Stimulated activated CD4-positive, alpha-beta T cell treated with anti-CD3 and anti-CD28 coated beads, Interleukin-15, amount 100 ng/mL, for 1 hour (primary cell): ENCODE results near the gene RASSF5.
"Not testable (repeated sequence)": the region's sequence is repeated elsewhere in the genome, so short reads cannot be mapped to it uniquely, and the experiment has no call there.

ENCODE experiments used
- DNase-seq, 2 donors: peaks; one replicate each; pipeline ENCODE4 v3.0.0-alpha.2; 2020; ENCODE audit warnings: low read depth in 1 of 2, low spot score in 1 of 2

Gene RASSF5

DNA sequence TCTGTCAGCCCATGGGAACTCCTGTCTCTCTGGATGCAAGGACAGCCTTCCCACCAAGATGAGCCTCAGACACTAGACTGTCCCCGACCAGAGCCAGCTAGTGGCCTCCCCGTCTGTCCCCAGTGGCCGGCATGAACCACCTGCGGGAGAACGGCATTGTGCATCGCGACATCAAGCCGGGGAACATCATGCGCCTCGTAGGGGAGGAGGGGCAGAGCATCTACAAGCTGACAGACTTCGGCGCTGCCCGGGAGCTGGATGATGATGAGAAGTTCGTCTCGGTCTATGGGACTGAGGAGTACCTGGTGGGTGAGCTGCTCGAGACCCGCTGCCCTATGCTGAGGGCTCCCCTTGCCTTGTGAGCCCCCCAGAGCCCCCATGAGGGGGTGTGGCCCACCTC lies 31.3 kb upstream of the RASSF5 start:
- no peak for DNase-seq

DNA sequence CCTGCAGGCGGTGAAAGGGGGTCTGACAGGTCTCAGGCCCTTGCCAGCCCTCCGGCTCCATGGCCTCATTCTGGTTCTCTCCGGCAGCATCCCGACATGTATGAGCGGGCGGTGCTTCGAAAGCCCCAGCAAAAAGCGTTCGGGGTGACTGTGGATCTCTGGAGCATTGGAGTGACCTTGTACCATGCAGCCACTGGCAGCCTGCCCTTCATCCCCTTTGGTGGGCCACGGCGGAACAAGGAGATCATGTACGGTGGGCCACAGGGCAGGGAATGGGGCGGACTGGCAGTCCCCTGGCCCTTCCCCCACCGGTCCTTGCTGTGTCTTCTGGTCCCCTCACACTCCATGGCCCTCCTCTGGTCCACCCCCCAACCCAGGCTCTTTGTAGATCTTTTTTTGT lies 30.7 kb upstream of the RASSF5 start:
- DNase-seq: no peak

DNA sequence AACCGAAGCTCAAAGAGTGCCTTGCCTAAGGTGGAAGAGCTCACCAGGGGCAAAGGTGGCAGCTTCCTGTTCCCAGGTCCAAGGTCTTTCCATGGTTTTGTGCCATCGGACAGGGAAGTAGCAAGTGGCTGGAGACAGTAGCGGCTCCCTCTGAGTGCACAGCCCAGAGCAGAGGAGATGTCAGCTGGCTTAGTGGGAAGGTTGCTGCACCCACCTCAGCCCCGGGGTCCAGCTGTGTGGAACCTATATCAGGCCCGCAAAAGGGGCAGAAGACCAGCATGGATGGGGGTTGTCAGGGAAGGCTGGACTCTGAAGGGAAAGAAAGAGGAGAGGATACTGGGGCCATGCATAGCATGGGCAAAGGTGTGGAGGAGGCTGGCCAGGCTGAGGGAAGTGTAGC lies 30.2 kb upstream of the RASSF5 start:
- no peak for DNase-seq

DNA sequence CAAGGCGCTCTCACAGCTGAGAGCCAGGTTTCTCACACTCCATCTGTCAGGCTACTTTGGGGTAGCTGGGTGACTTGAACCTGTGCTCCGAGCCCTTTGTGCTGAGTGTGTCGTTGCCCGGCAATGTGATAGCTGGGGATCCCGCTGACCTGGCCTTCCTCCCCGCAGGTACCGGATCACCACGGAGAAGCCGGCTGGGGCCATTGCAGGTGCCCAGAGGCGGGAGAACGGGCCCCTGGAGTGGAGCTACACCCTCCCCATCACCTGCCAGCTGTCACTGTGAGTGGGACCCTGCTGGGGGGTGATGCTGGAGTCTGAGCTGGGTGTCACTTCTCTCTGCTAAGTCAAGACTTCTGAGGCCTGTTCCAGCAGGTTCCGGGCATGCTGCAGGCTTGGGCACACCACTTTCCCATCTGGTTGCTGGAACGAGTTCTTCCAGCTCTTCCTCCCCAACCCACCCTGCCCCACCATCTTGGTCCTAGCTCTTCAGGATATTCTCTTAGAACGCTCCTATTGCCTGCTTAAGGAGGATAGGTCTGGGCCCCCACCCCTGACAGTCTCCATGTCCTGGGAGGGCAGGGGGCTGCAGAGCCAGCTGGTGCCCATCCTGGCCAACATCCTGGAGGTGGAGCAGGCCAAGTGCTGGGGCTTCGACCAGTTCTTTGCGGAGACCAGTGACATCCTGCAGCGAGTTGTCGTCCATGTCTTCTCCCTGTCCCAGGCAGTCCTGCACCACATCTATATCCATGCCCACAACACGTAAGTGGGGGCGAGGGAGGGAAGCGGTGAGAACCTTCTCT lies 29.6 kb upstream of the RASSF5 start:
- no peak for DNase-seq

DNA sequence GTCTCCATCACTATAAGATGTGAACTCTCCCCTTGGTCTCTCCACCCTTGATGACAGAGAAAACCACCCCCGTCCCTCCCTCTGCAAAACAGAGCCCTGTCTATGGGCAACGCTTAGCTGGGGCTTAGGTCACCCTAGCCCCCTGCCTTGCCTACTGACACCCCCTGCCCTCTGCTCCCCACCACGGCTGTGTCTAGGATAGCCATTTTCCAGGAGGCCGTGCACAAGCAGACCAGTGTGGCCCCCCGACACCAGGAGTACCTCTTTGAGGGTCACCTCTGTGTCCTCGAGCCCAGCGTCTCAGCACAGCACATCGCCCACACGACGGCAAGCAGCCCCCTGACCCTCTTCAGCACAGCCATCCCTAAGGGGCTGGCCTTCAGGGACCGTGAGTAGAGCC lies 28.6 kb upstream of the RASSF5 start:
- DNase-seq: no peak

DNA sequence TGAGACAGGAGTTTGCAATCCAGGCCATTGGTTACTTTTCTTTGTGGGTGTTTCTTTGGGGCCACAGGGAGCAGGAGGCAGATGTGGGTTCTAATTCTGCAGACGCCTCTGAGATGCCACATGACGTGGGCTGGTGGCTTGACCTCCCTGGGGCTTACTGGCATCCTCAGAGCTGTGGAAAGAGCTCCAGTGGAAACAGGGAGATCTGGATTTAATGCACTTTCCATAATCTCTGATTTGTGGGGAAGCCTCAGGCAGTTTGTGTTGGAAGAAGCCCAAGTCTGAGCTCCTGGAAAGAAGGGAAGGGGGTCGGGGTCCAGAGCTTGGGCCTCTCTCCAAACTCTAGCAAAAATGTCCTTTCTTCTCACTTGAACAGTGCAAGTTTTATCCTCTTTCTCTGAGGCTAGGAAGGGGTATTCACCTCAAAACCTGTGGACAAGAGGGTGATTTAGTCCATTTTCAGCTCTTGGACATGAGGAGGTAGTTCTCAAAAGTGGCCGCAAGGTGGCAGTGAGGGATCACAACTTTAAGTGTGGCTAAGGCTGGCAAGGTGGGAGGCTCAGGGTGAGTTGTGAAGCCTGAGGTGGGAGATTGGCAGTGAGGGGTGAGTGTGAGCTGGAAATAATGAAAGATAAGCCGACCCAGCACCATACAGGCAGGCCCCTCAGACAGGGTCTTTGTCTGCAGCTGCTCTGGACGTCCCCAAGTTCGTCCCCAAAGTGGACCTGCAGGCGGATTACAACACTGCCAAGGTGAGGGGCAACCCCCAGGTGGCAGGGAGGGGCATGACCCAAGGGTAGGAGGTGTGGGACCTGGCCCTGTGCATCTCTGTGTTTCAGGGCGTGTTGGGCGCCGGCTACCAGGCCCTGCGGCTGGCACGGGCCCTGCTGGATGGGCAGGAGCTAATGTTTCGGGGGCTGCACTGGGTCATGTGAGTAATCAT lies 27.9 kb upstream of the RASSF5 start:
- DNase-seq: peak; percentile 33 to 44

DNA sequence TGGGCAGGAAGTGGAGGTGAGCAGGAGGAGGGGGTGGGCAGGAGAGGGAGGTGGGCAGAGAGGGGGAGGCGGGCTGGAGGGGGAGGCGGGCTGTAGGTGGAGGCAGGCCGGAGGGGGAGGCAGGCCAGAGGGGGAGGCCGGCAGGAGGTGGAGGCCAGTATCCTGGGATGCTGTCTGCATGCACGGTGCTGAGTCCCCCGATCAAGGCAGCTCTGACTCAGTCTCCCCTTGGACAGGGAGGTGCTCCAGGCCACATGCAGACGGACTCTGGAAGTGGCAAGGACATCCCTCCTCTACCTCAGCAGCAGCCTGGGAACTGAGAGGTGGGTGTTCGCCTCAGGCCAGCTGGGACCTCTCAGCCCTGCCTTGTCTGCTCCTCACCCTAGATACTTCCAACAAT lies 27.1 kb upstream of the RASSF5 start:
- no peak for DNase-seq

DNA sequence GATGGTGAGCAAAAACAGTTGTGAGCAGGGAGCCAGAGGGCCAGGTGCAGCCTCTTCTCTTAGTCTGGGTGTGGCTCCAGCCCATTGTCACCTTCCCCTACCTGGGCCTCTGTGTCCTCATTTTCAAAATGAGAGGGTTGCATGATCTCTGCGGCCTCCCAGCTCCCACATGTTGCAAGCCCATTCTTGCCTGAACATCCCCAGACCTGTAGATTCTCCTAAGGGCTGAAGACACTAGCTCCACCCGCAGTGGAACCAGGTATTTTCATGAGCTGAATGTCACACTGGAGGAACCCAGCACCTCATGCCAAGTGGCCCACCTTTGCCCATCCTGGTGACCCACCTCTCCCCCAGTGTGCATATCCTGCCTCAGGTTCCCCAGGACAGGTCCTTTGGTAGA lies 24.7 kb upstream of the RASSF5 start:
- no peak for DNase-seq

DNA sequence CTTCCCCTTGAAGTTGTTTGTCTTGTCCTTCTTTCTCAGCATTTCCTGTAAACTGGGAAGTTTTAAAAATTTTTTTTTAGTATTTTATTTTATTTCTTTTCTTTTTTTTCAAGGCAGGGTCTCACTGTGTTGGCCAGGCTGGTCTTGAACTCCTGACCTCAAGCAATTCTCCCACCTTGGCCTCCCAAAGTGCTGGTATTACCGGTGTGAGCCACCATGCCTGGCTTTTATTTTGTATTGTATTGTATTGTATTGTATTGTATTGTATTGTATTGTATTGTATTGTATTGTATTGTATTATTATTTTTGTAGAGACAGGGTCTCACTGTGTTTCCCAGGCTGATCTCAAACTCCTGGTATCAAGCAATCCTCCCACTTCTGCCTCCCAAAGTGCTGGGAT lies 23.5 kb upstream of the RASSF5 start:
- not testable (repeated sequence) for DNase-seq

DNA sequence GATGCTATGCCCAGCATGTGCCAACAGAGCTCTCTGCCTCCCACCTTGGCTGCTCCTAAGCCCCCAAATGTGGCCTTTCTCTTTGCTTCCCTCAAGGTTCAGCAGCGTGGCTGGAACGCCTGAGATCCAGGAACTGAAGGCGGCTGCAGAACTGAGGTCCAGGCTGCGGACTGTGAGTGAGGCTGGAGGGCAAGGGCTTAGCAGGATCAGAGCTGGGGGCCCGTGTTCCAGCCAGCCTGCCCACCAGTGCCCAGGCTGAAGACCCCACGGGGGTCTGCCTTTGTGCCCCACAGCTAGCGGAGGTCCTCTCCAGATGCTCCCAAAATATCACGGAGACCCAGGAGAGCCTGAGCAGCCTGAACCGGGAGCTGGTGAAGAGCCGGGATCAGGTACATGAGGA lies 22.4 kb upstream of the RASSF5 start:
- DNase-seq: no peak

DNA sequence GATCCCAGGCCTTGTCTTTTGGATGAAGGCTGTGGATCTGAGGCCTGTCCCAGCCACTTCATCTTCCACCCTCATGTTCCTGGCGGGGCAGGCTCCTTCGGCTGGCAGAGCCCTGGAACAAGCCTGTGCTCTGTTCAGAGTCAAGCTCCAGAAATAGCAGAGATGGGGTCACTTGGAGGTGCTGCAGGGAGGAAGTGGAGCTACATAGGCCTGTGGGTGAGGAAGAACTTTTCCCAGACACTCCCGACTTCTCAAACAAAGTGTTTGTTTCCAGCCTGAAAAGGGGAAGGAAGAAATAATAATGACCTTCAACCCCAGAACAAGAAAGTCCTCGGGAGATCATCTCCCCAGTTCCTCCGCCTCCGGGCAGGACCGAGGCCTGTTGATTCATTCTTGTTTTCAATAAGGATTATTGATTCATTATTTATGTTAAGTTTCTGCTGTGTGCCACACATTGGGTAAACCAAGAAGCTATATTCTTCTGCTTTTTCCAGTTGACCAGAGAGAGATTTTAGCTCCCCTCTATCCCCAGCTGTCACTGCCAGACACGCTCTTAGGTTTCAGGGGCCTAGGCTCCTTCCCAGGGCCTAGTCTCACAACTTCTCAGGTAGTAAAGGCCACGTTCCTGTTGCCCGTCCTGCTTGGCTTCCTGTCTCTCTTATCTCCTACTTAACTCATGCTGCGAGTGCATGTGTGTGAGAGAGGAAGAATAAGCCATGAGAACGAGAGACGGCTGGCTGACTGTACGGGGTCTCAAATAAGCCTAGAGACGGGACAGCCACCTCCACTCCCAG lies 20.1 kb upstream of the RASSF5 start:
- no peak for DNase-seq

DNA sequence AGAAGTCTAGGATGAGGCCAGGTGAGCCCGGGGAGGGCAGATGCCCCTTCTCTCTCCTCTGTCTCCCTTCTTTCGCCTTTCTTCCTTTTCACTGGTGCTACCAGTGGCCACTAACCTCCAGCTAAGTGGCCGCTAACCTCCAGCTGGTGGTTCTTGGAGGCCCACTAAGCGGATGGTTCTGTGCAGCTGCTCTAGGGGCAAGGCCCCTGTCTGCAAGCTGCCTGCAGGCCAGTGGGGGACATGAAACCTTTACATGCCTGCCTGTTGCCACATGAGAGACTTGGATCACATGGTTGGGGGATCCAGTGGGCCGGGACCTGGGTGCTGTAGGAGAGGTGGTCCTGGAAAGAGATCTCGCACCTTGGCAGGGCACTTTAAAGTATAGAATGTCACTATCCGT lies 19.4 kb upstream of the RASSF5 start:
- no peak for DNase-seq

DNA sequence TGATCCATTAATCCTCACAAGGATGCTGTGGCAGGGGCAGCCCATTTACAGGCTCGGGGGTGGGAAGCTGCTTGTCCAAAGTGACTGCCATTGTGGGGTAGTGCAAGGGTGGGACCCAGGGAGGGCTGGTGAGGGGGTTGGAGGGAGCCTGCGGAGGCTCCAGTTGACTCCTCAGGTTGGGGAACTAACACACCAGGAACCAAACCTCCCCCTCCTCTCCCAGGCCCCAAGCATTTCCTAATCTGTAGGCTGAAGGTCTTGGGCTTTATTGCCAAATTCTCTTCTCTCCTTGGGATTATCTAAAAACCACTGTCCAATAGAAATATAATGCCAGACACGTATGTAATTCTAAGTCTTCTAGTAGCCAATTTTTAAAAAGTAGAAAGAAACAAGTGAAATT lies 18.9 kb upstream of the RASSF5 start:
- no peak for DNase-seq

DNA sequence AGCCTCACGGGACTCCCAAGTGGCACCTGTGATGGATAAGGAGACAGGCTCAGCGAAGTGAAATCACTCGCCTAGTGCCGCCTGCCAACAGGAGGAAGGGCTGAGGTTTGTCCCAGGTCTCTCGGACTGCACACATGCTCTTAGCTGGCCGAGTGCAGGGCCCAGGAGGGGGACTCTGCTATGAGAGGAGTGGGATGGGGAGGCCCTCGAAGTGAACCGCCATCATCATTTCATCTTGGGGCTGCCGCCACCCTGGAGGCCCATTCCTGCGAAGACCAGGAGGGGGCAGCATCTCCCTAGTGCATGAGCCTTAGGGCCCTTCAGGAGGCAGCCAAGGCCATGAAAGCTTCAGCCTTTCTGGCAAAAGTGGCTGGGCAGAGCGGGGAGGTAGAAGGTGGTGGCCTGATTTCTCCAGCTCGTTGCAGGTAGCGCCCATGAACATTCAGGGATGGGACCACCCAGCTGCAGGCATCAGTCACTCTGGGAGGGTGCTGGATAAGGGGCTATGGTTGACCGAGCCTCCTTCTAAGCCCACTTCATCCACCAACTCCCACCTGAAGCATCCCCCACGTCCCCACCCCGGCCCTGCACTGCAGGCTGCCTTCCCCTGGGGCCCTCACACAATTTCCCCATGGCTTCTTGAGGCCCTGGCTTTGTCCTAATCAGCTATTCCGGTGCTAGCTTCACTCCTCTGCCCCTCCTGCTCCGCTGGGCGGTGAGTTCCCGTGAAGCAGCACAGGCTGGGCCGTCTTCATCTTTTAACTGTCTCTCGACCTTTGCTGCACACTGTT lies 17.2 kb upstream of the RASSF5 start:
- peak; percentile 39 to 69 for DNase-seq

DNA sequence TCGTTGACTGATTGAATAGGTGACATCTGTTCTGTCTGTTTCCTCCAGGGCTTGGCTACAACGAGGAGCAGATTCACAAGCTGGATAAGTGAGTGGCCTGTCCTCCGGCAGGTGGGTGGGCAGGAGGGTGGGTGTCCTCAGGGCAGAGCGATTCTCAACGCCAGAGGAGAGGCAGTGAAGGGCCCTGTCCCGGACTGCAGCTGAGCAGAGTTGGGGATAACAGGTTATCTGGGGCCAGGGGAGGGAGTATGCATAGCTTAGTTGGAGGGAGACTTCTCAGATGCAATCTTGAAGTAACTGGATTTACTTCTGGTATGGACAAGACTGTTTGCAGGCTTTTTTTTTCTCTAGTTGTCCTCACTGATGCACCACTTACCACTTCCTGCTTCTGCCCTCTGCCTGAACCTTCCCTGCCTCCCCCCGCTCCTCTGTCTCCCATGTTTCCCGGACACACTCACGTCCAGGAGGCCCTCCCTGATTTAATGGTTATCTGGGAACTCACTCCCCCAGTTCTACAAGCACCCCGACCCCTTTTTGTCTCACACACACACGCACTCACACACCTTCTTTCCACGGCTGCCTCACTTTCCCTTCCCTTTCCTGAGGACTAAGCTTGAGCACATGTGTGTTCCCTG lies 16.4 kb upstream of the RASSF5 start:
- no peak for DNase-seq

DNA sequence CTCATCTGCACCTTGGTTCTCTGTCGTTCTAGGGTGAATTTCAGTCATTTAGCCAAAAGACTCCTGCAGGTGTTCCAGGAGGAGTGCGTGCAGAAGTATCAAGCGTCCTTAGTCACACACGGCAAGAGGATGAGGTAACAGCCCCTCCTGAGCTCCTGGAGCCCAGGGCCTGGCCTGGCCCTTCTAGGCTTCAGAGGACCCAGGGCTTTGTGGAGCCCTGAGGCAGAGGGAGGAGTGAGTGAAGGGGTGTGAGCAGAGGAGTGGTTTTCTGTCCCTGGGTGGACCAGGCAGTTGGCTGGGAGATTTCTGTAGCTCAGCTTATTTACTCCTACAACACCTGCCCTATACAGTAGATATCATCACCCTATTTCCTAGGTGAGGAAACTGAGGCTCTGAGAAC lies 15.7 kb upstream of the RASSF5 start:
- DNase-seq: no peak

DNA sequence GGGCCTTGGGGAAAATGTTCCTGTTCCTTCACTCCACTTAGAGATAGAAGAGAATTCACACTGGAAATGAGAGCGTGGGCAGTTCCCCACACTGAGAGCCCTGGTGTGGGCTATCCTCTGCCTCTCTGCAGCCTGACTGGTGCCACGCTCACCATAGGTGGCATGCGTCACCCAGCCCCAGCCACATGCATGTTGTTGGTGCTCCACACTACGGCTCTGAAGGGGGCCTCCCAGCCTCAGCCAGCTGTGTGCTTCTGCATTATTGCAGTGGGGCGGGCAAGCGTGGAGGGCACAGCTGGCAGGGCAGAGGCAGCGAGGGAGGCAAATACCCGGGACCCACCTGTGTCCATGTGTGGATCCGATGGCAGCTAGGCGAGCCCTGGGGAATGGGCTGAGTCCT lies 14.7 kb upstream of the RASSF5 start:
- DNase-seq: no peak

DNA sequence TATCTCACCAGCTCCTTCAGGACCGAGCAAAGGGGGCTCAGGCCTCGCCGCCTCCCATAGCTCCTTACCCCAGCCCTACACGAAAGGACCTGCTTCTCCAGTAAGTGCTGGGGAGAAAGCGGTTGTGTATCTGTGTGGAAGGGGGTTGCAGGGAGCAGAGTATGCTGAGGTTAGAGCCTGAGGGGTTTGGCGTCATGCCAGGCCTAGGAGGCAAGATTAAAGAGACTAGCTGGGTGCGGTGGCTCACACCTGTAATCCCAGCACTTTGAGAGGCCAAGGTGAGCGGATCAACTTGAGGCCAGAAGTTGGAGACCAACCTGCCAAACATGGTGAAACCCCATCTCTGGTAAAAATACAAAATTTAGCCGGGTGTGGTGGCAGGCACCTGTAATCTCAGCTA lies 14.1 kb upstream of the RASSF5 start:
- DNase-seq: no peak

DNA sequence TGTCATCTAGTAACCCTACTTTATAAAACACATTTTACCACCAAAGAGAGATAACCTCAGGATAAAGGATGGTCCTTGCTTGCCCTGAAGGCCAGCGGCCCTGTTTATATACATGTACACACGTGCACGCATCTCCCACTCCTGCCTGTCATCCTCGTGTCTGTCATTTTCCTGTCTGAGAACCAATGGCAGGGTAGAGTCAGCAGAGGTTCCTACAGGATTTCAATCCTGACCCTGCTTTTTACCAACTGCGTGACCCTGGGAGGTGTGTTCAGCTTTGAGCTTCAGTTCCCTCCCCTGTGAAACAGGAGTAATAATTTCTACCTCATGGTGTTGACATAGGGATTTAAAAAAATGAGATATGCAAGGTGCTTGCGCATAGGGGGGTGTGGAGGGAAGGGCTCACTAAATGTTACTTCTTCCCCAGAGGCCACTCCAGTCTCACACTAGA lies 12.3 kb upstream of the RASSF5 start:
- no peak for DNase-seq

DNA sequence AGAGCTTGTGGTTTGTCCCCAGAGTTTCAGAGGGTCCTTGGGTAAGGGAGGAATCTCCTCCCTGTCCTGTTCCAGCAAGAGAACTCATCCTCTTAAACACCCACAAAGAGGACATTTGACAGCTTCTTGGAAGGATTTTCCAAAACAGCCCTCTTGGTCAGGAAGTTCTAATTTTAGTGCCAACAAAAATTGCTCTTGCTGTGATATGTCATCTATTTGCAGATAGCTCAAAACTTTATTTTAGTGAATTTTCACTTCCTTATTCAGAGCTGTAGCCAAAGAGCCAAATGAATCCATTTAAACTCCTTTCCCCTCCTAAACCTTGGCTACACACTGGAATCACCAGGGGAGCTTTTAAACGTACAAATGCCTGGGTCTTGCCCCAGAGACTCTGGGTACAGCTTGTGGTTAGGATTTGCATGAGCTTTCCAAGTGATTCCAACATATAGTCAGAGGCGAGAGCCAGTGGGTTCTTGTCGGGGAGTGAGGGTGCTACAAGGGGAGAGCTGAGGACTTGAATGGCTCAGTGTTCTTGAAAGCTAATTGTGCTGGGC lies 11.8 kb upstream of the RASSF5 start:
- no peak for DNase-seq
